Pons (tissue), 1 donor: ENCODE results near the gene MRNIP.
"Not testable (repeated sequence)": the region's sequence is repeated elsewhere in the genome, so short reads cannot be mapped to it uniquely, and the experiment has no call there.

Experiments
- DNase-seq: peaks from one replicate; pipeline ENCODE4 v3.0.0-alpha.2; 2016; ENCODE audit warnings: low spot score

The MRNIP gene

DNA sequence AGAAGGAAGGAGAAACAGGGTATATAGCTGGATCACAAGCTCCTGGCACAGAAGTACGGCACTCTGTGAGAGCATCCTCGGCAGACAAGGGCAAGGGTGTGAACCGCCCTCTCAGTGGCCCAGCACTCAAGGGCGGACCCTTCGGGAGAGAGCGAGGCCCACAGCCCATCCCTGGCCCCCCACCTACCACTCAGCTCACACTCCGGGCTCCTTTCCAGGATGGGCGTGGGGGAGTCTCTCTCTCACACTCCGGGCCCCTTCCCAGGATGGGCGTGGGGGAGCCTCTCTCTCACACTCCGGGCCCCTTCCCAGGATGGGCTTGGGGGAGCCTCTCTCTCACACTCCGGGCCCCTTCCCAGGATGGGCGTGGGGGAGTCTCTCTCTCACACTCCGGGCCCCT lies 12.9 kb upstream of the MRNIP start:
- not testable (repeated sequence) for DNase-seq

DNA sequence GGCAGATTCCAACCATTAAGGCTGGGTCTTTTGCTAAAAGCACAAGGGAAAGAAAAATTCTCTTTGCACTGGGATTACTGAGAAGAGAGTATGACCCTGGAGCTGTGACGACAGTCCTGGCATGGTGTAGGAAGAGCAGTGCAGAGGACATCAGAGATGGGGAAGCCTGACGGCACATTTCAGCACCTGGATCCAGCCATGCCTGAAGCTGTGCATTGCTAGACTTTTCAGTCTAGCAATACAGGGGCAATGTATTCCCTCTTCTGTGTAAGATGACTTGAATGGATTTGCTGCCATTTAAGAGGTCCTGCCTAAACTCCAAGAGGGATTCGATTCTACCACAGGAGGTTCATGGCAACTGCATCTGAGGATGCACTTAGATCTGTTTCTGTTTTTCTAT lies 12.3 kb upstream of the MRNIP start:
- no peak for DNase-seq

DNA sequence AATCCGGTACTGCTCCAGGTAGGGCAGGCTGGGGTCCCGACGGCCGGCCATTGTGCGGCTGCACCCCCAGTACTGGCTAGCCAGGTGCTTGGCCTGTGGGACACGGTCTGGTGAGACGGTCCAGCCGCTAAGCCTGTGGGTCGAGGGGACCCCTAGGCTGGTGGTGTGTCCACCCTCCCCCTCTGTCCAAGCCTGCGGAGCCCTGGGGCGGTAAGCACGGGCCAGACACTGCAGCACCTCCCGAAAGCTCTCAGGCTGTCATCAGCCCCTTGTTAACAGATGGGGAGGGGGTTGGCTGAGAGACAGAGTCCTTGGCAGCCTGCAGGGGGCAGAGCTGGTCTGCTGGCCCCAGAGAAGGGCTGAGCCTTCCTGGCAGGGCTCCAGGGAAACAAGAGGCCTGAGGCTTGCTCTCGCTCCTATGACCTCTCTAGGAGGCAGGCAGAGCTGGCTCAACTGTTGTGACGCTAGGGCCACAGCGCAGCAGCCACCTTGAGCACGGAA lies 11.8 kb upstream of the MRNIP start:
- DNase-seq: peak; percentile 55

DNA sequence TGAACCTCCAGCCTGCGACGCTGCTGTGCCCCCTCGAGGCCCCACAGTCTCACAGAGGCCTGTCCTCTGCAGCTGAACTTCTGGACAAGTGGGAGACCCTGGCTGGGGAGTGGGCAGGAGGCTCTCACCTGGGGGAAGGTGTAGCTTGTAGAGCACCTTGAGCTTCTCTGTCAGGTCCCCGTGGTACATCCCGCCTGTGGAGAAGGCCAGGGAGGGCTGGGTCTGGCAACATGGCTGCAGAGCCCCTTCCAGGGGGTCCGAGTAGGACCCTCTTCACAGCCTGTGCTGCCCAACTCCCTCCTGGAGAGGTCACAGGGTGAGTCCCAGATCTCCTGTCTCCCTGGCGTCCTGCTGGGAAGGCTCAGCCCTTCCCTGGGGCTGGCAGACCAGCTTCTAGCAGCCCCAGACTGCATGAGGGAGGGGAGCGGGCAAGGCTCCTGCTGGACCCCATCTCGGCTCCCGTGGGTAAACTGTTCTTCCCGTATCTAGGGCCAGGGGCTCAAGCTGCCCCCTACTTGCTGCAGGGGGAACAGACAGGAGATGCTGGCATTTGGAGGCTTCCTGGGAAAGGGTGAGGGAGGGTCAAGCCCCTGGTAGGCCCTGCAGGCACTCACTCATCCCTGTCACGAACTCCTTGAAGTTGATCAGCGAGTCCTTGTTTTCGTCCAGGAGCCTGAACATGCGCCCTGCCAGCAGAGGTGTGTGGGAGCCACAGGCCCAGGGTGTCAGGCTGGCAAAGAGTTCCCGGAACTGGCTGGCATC lies 11.2 kb upstream of the MRNIP start:
- no peak for DNase-seq

DNA sequence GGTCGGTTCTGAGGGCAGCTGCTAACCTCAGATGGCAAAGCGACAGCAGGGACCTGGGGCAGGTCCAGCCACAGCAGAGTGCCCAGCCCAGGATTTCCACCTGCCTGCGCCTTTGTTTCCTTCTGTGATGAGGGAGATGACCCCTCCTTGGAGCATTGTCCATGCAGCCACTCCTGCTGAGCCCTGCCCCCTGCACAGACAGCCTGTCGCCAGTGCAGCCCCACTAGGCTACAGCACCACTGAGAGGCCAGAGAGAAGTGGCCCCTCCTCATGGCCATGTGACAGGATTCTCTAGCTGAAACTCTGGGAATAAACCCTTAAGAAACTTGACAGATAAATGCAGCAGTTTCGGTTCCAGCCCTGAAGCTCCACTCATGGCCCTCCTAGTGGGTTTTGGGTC lies 10.5 kb upstream of the MRNIP start:
- no peak for DNase-seq

DNA sequence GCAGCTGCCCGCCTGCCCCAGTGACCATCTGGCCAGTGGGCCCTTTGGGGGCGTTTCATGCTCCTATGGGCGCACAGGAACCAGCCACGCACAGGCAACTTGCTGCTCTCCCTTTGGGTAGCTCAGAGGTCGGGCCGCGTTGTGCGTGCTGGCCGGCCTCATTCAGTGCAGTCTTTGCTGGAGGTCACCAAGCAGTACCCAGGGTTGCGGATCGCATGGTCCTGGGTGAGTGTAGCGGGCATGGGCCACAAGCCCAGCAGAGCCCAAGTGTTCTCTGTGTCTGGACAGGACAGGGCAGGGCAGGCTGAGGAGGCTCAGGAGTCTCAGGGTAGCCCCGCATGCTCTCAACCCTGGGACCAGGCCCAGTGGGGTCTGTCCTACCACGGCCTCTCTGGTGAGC lies 9.9 kb upstream of the MRNIP start:
- no peak for DNase-seq

DNA sequence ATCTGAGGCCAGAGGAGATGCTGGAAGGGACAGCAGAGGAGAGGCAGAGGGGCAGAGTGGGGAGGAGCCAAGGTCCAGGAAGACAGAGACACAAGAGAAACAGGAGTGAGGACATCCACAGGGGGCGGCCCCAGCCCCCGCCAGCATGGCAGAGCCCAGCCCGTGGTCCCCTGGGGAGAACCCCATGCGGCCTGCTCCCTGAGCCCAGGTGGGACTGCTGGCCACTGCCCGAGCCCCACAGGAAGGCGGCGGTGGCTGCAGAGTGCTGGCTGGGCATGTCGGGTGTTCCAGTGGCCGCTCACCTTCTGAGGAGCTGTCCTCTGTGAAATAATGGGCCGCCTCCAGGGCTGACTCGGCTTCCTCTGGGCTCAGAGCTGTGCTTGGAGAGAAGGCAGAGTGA lies 8.9 kb upstream of the MRNIP start:
- no peak for DNase-seq

DNA sequence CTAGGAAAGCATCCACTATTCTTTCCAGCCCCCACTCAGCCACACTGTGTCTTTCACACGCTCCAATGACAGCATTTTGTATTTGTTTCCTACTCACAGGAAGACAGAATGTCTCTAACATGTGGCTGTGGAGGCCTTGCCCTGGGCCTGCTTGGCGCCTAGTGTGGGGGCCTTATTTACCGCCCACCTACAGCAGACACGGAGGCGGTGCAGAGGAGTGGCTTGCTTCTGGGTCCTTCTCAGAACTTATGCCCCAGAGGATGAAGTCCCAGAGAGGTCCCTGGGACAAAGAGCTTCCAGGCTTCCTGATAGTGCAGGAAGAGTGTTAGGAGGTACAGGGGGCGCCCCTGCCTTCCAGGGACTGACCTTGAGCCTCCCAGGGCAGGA lies 8.5 kb upstream of the MRNIP start:
- no peak for DNase-seq

DNA sequence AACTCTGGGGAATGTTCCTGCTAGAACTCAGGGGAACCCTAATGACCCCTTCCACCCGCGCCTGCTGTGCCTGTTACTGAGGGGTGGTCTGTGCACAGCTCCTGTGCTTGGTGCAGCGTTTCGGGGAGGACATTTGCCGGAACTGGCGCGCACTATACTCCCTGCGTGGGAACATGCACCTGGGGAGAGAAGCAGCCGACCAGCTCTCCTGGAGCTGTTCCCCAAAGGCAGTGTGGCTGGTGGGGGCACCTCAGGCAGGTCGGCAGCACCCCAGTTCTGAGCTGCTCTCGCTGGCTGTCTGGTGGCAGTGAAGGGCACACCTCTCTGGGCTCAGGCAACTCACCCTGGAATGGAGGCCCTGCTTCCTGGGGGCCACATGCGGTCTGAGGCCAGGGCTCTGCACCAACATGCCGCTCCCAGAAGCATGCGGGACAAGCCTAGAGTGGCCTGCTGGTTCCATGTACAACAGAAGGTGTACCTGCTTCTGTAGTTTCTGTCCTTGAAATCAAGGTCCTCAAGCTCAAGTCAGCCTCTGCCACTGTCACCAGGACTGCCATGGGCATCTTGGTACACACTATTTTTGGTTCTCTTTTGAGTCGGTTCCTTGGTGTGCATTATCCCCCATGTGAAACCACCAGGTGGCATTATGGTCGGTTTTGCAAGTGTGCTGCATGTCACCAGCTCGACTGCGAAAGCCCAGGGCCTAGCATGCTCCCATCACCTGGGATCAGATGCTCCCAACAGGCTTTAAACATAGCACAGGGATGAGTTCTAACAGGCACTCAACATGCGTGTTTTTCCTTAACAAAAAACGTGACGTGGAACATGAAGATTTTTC lies 7.8 kb upstream of the MRNIP start:
- DNase-seq: no peak

DNA sequence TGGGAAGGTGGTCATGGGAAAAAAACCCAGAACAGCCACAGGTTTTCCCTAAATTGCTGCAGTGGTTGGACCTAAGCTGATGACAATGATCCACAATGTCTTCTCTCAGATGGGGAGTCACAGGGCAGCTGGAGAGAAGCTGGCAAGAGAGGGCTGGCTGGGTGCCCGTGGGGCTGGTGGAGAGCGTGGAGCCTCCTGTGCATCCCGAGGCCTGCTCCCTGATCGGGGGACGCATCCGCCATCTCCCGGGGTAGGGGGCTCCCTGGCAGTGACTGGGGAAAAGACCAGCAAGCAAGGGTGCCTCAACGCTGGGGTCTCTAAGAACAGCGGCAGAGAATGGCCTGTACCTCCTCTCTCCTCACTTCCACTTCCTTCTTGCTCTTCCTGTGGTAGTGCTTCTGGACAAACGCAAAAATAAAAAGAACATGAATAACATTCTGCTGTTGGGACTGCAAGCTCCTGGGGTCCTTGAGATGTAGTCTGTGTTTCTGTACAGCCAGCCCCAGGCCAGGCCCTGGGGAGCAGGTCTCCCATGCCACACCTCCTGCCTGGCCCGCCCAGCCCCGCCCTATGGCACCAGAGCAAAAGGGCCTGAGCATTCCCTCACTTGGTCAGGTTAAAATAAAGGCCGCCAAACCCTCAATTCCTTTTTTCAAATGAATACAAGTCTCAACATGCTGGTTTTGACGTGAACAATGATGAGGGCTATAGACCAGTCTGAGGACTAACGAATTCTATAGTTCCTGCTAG lies 7.0 kb upstream of the MRNIP start:
- DNase-seq: peak; percentile 77

DNA sequence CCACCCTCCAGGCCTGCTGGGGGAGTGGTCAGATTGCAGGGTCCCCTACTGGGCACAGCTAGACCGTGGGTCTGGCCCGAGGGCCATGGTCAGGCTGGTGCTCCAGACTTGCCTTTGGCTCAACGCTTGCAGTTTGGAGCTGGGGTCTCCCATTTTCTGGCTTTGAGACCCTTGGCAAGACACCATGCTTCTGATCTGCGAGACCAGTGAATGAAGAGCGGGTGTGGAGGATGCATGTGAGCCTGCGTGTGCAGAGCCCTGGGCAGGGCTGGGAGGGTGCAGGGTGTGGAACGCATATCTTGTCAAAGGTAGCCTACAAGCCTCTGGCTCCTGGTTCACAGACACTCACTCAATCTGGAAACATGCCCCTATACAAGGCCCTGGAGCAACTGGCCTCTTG lies 6.1 kb upstream of the MRNIP start:
- no peak for DNase-seq

DNA sequence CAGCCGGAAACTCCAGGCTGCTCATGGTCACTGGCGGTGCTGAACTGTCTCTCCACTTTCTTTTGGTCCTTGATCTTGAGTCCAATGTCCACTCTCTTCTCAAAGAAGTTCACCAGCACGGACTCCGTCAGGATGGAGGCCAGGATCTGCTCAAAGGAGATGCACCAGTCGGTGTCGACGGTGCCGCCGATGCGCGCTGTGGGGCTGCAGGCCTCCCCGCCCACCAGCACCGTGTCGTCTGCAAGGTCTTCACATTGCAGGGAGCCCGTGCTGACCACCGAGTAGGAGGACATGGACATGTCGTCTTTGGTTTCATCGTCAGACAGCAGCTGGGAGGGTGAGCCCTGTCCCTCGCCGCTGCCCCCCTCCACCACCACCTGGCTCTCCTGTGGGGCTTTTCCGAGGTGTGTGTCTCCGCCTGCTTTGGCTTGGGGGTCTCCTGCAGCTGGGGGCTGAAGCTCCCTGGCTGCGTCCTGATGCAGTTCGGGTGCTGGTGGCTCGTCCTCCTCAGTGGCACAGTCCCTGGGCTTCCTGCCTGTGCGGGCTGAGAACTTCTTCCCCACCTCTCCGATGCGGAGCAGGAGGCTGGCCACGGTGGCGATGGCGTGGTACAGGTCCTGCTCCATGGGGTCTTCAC lies 5.0 kb upstream of the MRNIP start:
- DNase-seq: no peak

DNA sequence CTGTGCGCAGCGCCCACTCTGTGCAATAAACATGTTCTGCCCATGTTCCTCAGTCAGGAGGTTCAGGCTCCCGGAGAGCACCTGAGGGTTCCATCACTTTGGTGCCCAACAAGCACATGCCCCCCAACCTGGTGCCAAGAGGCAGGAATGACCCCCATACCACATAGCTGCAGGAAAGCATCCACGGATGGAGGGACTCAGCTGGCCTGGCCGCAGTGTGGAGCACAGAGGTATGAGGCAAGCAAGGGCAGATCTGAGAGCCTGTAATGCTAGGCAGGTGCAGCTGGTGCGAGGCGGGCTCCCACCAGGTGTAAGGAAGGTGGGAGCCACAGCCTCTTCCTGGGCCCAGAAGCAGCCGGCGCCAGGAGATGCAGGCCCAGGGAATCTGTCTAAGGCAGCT lies 4.3 kb upstream of the MRNIP start:
- DNase-seq: no peak

DNA sequence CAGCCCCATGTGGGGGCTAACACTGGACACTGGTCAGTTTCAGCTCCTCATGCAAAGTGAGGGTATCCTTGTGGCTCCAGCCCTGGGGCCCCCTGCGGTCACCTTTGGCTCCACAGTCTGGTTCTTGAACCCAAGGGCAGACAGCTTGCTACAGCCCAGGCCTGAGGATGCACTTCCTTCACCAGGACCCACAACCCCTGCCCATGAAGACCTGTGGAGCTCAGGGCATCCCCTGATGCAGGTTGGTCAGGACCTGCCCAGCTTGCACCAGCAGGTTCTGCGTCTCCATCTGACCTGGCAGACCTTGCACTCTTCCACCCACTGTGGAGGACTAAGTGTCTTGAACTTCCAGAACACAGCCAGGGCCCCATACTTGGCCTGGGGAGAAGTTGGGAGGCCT lies 3.7 kb upstream of the MRNIP start:
- no peak for DNase-seq

DNA sequence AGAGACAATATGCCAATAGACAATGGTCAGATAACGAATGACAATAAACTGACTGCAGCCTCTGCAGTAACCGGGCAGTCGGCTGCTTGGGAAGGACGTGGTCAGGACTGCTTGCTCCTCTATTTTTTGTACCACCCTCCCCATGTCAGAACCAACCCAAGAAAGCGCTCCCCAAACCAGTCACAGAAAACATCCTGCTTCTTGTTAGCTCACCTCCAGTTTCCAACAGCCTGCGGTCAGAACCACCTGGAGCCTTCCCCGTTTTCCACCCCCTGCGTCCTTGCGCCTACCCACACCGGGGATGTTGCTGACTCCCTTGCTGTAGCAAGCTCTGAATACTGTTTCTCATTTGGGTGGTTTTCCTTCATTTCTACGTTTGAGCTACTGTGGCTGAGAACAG lies 1.7 kb upstream of the MRNIP start:
- no peak for DNase-seq

DNA sequence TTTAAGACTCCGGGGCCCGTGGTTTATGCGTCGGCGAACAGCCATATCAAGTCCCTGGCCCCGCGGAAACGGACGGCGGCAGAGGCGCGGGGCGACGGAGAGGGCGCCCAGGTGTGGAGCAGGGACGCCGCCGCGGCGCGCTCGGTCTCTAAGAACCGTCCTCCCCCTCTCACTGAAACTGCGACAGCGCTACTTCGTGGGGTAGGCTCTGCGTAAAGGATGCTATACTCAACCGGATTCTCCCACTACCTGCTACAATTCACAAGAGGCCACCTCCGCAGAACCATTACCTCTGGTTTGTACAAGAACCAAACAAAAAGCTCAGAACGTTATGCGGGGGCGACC lies 404 bp downstream of the MRNIP start:
- DNase-seq: peak; percentile 42

DNA sequence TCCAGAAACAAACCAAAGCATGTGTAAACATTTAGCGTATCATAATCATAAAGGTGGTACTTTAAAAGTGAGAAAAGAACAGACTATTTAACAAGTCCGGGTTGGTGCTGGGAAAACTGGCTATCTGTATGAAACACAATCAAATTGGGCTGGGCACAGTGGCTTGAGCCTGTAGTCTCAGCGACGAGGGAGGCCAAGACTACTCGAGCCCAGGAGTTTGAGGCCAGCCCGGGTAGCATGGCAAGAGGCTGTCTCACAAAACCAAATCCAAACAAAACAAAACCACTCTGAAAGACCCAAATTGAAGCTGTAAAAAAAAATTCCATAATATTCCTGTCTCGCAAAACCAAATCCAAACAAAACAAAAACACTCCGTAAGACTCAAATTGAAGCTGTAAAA lies 4.3 kb downstream of the MRNIP start:
- DNase-seq: no peak

DNA sequence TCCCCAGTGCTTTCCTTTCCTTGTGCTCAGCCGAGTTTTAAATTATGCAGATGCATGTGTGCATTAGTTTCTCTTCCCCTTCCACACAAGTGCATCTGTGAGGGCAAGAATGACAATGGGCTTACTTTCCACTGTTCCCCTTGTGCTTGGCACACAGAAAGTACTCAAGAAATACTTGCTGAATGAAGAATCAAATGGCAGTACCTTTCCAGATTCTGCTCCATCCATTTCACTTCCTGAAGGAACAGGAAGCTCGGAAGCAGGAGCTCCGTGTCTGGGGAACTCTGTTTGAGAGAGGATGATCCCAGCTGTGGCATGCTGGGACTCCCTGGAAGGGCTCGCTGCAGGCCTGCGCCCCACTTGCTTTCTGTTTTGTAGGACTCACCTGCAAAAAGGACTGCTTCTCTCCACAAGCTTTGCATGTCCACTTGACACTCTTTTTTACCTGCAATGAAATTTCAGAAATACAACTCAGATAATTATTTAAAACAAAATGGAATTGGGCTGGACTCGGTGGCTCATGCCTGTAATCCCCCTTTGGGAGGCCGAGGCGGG lies 5.5 kb downstream of the MRNIP start:
- peak; percentile 45 for DNase-seq

DNA sequence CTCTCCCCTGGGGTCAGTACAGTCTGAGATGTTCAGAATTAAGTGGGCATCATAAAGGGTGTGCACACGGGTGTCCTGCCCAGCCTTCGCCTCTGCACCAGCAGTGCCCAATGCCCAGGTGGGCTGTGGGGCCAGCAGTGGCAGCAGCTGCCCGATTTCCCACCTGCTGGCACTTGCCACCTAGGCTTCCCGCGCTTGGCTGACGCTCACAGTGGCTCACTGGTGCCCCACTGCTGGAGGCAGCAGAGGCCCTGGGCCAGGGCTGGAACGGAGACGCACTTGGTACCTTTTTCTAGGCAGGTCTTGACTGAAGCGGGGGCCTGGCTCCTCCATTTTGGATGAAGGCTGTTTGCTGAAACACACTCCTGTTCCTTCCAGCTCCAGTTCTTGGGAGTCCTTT lies 17.0 kb downstream of the MRNIP start:
- no peak for DNase-seq

DNA sequence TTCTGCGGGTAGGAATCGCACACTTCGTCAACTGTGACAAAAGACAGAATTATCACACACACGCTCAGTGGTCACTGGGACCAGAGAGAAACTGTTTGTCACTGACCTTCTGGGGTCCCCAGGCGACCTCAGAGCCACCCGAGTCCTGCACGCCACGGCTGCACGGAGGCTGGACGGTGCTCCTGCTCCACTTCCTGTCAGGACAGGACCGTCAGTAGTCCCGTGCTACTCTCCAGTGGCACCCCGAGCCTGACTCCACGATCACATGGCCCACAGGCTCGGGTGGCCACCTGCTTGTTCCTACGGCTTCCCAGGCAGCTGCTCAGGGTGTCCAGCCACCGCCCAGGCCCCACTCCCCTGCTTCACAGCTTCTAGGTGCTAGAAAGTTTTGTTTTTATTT lies 17.9 kb downstream of the MRNIP start:
- DNase-seq: no peak

DNA sequence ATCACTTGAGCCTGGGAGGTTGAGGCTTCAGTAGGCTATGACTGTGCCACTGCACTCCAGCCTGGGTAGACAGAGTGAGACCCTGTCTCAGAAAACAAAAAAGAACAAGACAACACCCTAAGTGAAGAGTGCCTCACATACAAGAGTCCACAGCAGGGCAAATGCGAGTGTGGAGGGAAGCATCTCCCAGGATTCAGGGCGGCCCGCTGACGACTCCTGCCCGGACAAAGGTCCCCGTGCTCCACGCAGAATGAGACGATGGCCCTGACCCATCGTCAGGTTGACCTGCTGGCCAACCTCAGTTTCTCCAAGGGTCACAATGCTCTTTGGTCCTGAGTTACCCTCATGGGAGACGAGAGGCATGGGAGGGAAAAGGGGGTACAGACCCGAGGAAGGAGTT lies 18.3 kb downstream of the MRNIP start:
- DNase-seq: no peak
